HL-60 (cell line): ENCODE data around the gene LCN2.

ENCODE experiments used
- DNase-seq, 2 experiments: peaks; one replicate each; pipeline ENCODE4 v3.0.0-alpha.2; 2010 to 2020; ENCODE audit warnings: low read depth in 1 of 2, low spot score in 1 of 2
- H3K27ac ChIP-seq: fragments of 250-450 bp; sonication (Bioruptor Pico); replicated peaks from 2 replicates; pipeline ENCODE4 v1.5.1; 2020; ENCODE audit warnings: mild to moderate bottlenecking, moderate library complexity
- H3K27me3 ChIP-seq: fragments of 250-450 bp; sonication (Bioruptor Pico); 2 replicates; pipeline ENCODE4 v1.5.1; 2021; ENCODE audit warnings: mild to moderate bottlenecking, moderate library complexity; ENCODE audit not compliant: insufficient read depth, poor library complexity, severe bottlenecking
- H3K4me3 ChIP-seq: replicated peaks from 2 replicates; pipeline ENCODE4 v1.5.1; 2011; ENCODE audit warnings: mild to moderate bottlenecking, control low read depth, low read length; ENCODE audit not compliant: insufficient read depth
- CTCF ChIP-seq: IDR thresholded peaks from one replicate; pipeline ENCODE4 v1.5.1; 2011; ENCODE audit warnings: low read length, control low read depth, inconsistent platforms; ENCODE audit not compliant: insufficient read depth
- GABPA ChIP-seq: IDR thresholded peaks from 2 replicates; pipeline ENCODE4 v1.6.1; 2012; ENCODE audit warnings: low read depth
- POLR2AphosphoS5 ChIP-seq: IDR thresholded peaks from 2 replicates; pipeline ENCODE4 v1.6.1; 2012; ENCODE audit warnings: low read depth
- SPI1 ChIP-seq: IDR thresholded peaks from 2 replicates; pipeline ENCODE4 v1.6.1; 2012; ENCODE audit warnings: low read depth, mild to moderate bottlenecking, borderline replicate concordance
- TF ChIP-seq, protein P1 (sequence below): IDR thresholded peaks from 2 replicates; pipeline ENCODE4 v1.6.1; 2012; ENCODE audit warnings: low read depth; ENCODE audit not compliant: insufficient replicate concordance

LCN2 gene

DNA sequence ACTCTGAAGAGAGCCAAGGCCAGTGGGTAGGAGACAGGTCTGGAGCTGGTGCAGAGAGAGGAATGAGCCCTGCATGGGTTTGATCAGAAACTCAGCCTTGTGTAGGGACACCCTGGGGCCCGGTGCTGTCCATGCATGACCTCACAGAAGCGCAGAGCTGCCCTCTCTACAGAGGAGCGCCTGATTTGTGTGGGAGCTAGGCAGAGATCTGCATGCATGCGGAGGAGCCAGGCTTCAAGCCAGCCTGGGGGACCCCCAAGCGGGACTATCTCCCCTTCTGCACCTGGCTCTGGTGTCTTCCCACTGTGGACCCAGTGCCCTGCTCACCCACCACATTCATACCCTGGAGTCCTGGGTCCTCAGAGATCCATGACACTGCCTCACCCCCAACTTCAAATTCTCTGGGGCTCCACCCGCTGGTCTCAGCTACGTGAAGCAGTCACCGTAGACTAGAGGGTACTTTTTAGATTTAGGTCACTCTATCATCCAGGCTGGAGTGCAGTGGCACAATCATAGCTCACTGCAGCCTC lies 2.6 kb upstream of the LCN2 start:
- DNase-seq, result no peak
- no peaks in the 10 kb centered on the region for H3K27me3 ChIP-seq
- no peak overlapping the region for H3K27ac ChIP-seq
- TF ChIP-seq POLR2AphosphoS5, result no peak
- no peak for TF ChIP-seq SPI1
- TF ChIP-seq, protein P1, sequence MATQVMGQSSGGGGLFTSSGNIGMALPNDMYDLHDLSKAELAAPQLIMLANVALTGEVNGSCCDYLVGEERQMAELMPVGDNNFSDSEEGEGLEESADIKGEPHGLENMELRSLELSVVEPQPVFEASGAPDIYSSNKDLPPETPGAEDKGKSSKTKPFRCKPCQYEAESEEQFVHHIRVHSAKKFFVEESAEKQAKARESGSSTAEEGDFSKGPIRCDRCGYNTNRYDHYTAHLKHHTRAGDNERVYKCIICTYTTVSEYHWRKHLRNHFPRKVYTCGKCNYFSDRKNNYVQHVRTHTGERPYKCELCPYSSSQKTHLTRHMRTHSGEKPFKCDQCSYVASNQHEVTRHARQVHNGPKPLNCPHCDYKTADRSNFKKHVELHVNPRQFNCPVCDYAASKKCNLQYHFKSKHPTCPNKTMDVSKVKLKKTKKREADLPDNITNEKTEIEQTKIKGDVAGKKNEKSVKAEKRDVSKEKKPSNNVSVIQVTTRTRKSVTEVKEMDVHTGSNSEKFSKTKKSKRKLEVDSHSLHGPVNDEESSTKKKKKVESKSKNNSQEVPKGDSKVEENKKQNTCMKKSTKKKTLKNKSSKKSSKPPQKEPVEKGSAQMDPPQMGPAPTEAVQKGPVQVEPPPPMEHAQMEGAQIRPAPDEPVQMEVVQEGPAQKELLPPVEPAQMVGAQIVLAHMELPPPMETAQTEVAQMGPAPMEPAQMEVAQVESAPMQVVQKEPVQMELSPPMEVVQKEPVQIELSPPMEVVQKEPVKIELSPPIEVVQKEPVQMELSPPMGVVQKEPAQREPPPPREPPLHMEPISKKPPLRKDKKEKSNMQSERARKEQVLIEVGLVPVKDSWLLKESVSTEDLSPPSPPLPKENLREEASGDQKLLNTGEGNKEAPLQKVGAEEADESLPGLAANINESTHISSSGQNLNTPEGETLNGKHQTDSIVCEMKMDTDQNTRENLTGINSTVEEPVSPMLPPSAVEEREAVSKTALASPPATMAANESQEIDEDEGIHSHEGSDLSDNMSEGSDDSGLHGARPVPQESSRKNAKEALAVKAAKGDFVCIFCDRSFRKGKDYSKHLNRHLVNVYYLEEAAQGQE, result no peak
- TF ChIP-seq CTCF, result no peak
- TF ChIP-seq GABPA, result no peak
- H3K4me3 ChIP-seq, result no peak overlapping the region

DNA sequence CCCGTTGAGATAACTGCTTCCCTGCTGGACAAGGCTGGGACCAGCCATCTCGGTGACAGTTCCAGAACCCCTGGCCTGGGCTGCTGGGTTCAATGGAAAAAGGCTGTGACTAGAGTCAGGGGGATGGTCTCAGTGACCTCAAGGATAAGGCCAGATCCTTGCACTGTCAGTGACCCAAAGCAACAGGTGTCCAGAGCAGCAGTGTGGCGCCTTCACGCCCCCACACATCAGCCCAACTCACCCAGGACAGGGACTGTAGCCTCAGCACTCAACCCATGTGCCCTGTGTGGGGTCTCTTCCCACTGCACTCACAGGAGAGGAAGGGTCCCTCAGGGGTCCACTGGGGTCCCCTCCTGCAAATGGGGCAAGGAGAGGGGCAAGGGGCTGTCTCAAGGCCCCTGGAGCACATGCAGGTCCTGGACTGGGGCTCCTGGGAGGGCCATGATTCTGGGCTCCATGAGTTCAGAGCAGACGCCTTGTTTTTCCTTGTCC lies 698 bp upstream of the LCN2 start:
- no peak overlapping the region for H3K27ac ChIP-seq
- no peak overlapping the region for H3K4me3 ChIP-seq
- TF ChIP-seq POLR2AphosphoS5 (no peak), CTCF (no peak), GABPA (no peak), SPI1 (no peak)
- TF ChIP-seq, protein P1, result no peak
- DNase-seq, result no peak
- no peaks in the 10 kb centered on the region for H3K27me3 ChIP-seq

- no peaks in the 10 kb centered on the region for H3K27me3 ChIP-seq
- H3K4me3 ChIP-seq, result no peak overlapping the region
- H3K27ac ChIP-seq, result no peak overlapping the region
- no peak for TF ChIP-seq GABPA
- TF ChIP-seq CTCF, result no peak
- TF ChIP-seq POLR2AphosphoS5, result no peak
- DNase-seq, result no peak
Measured at GRCh38 chr9:128149951-128150593, 819 bp downstream of the LCN2 start.
